HepG2 (cell line): Measurements from ENCODE around the gene LCE4A. TPM values are rescaled to one million over a fixed set of nuclear protein-coding genes. Genes with fewer than 3 reads are reported as not detected.

ENCODE experiments used
- ATAC-seq: fragments of 200-7000 bp; cut with Tn5 transposase; 3 replicates; pipeline ENCODE4 v1.9.1; 2020; ENCODE audit warnings: mild to moderate bottlenecking, moderate library complexity
- BruUV-seq: library from RNA; stranded (reverse); fragments of 400-500 nt; replicated peaks from 2 replicates; lab custom pipeline; 2021; lab: Mats Ljungman, UMichigan
- CTCF ChIA-PET: fragments of 300-600 bp; formaldehyde crosslinking; extraction: SDS; loops from one replicate; lab custom pipeline; 2021; ENCODE audit warnings: low total read pairs, inconsistent platforms, low intra/inter-chr PET ratio; lab: Yijun Ruan, JAX
- POLR2A ChIA-PET: fragments of 350-600 bp; sonication (Branson Sonifier 250); formaldehyde crosslinking; loops from one replicate; lab custom pipeline; 2020; ENCODE audit warnings: antibody characterized with exemption, inconsistent platforms; lab: Yijun Ruan, JAX
- DNase-seq: peaks from one replicate; pipeline ENCODE4 v3.0.0-alpha.2; 2015; ENCODE audit warnings: low spot score
- FAIRE-seq: peaks from 3 replicates; lab custom pipeline; 2011; peaks lifted over from hg19 to GRCh38; lab: Jason Lieb, UNC
- H2AFZ ChIP-seq: one replicate; pipeline ENCODE4 v1.6.1; 2011; ENCODE audit warnings: low read length, inconsistent platforms
- H3K27ac ChIP-seq: fragments of 300-600 bp; 3 replicates; pipeline ENCODE4 v1.8.0; 2011; ENCODE audit warnings: mixed run types, mild to moderate bottlenecking, mixed read lengths, low read length, inconsistent platforms; ENCODE audit not compliant: insufficient read depth; ENCODE audit errors: extremely low read length
- H3K27me3 ChIP-seq, 2 experiments: fragments of 200-600 bp in 1 of 2; 2 replicates in 1 of 2; 3 replicates in 1 of 2; pipeline versions ENCODE4 v1.6.0 to v1.8.0; 2011; ENCODE audit warnings: low read length in 2 of 2, mild to moderate bottlenecking in 2 of 2, moderate library complexity in 2 of 2, inconsistent platforms in 1 of 2; ENCODE audit not compliant: insufficient read depth in 2 of 2, control insufficient read depth in 1 of 2
- H3K36me3 ChIP-seq, 2 experiments: fragments of 200-600 bp in 1 of 2; replicated peaks in 1 of 2; 2 replicates in 1 of 2; 3 replicates in 1 of 2; pipeline versions ENCODE4 v1.5.1 to v1.8.0; 2011; ENCODE audit warnings: low read length in 2 of 2, inconsistent platforms in 1 of 2; ENCODE audit not compliant: insufficient read depth in 2 of 2, control insufficient read depth in 1 of 2
- H3K4me1 ChIP-seq: 2 replicates; pipeline ENCODE4 v1.5.1; 2012; ENCODE audit warnings: low read length, inconsistent platforms; ENCODE audit not compliant: insufficient read depth
- H3K4me2 ChIP-seq: 2 replicates; pipeline ENCODE4 v1.6.0; 2011; ENCODE audit warnings: low read depth, low read length, inconsistent platforms
- H3K4me3 ChIP-seq, 3 experiments: fragments of 200-600 bp in 1 of 3; sonication (generic), shearing (Covaris generic) in 1 of 3; replicated peaks in 1 of 3; 2 replicates each; pipeline ENCODE4 v1.5.1; 2011 to 2016; ENCODE audit warnings: low read length in 3 of 3, inconsistent platforms in 2 of 3, low read depth in 2 of 3, mild to moderate bottlenecking in 2 of 3, control low read depth in 1 of 3, mixed read lengths in 1 of 3; ENCODE audit not compliant: insufficient read depth in 1 of 3
- H3K79me2 ChIP-seq: one replicate; pipeline ENCODE4 v1.6.1; 2011; ENCODE audit warnings: low read length, inconsistent platforms; ENCODE audit not compliant: insufficient read depth
- H3K9ac ChIP-seq: 2 replicates; pipeline ENCODE4 v1.6.0; 2011; ENCODE audit warnings: mild to moderate bottlenecking, low read depth, low read length, inconsistent platforms; ENCODE audit not compliant: insufficient read depth
- H3K9me3 ChIP-seq: 2 replicates; pipeline ENCODE4 v1.5.1; 2012; ENCODE audit warnings: mild to moderate bottlenecking, low read length
- H4K20me1 ChIP-seq: 2 replicates; pipeline ENCODE4 v1.6.0; 2011; ENCODE audit warnings: inconsistent platforms, mild to moderate bottlenecking, low read length, moderate library complexity; ENCODE audit not compliant: insufficient read depth
- CTCF ChIP-seq: sonication (generic); formaldehyde crosslinking; IDR thresholded peaks from 2 replicates; pipeline ENCODE4 v1.5.0; 2020; ENCODE audit warnings: mild to moderate bottlenecking, missing genetic modification reagents, moderate library complexity
- NFE2L1 ChIP-seq: sonication (generic); formaldehyde crosslinking; IDR thresholded peaks from 2 replicates; pipeline ENCODE4 v1.4.0; 2020; ENCODE audit warnings: missing genetic modification reagents, mild to moderate bottlenecking, borderline replicate concordance
- SNAPC2 ChIP-seq: sonication (generic); formaldehyde crosslinking; IDR thresholded peaks from 2 replicates; pipeline ENCODE4 v1.8.1; 2022; ENCODE audit warnings: mild to moderate bottlenecking, missing genetic modification reagents
- STAG1 ChIP-seq: sonication (generic); formaldehyde crosslinking; IDR thresholded peaks from 2 replicates; pipeline ENCODE4 v1.4.0; 2020; ENCODE audit warnings: missing genetic modification reagents
- ZFP36L1 ChIP-seq: sonication (generic); formaldehyde crosslinking; IDR thresholded peaks from 2 replicates; pipeline ENCODE4 v1.8.0; 2022; ENCODE audit warnings: mild to moderate bottlenecking, missing genetic modification reagents, moderate library complexity
- ZNF10 ChIP-seq: sonication (generic); formaldehyde crosslinking; IDR thresholded peaks from 2 replicates; pipeline ENCODE4 v1.4.0; 2020; ENCODE audit warnings: mild to moderate bottlenecking, low read depth, missing genetic modification reagents, borderline replicate concordance
- ZNF562 ChIP-seq: sonication (generic); formaldehyde crosslinking; IDR thresholded peaks from 2 replicates; pipeline ENCODE4 v1.8.0; 2022; ENCODE audit warnings: missing genetic modification reagents, borderline replicate concordance
- ZSCAN30 ChIP-seq: sonication (generic); formaldehyde crosslinking; IDR thresholded peaks from 2 replicates; pipeline ENCODE4 v1.5.0; 2020; ENCODE audit warnings: mild to moderate bottlenecking, missing genetic modification reagents
- WGBS: methylation state at CpG from one replicate; pipeline ENCODE4 v1.1.6; 2017; ENCODE audit warnings: low lambda C conversion rate; 5-methylcytosine and 5-hydroxymethylcytosine counted together
- in situ Hi-C: cut with HindIII; loops from 2 replicates; pipeline ENCODE4 v1.10.0; 2017; ENCODE audit warnings: low pct_unique_long_range_greater_than_20kb; ENCODE audit not compliant: extremely low pct_ligation_motif_present
- intact Hi-C: fragments of 100-400 bp; cut with micrococcal nuclease; formaldehyde crosslinking; loops from one replicate; pipeline ENCODE4 v1.10.0; 2022; ENCODE audit not compliant: unreplicated experiment
- polyA plus RNA-seq, 8 experiments: library from polyadenylated mRNA; depleted of rRNA in 3 of 8; stranded (reverse) in 7 of 8; unstranded in 1 of 8; fragments of >200 nt; fragmentation: Illumina TruSeq in 4 of 8; extraction: Trizol in 4 of 8; gene quantifications; 2 replicates each; pipeline versions ENCODE4 v1.2.1 to v1.2.3, GENCODE V29; 2011 to 2016; ENCODE audit warnings: low read depth in 4 of 8, missing spikeins in 1 of 8, mixed read lengths in 1 of 8; ENCODE audit not compliant: insufficient read depth in 1 of 8
- total RNA-seq, 5 experiments: library from RNA; depleted of rRNA; stranded (reverse); fragments of >200 nt; fragmentation: Illumina TruSeq; extraction: Trizol; gene quantifications; 2 replicates each; pipeline ENCODE4 v1.2.3, GENCODE V29; 2016; ENCODE audit warnings: low read depth in 1 of 5

LCE4A gene
- total and polyA plus RNA-seq, 2 of the 13 experiments (the other 11 are each of a cell fraction or from before 2014, with no cell fraction given) = not detected

GRCh38 chr1:152728986-152729385, 21.0 kb downstream of the LCE4A start:
- in situ Hi-C loops = no loop called here
- H3K79me2 ChIP-seq = no peaks in the 10 kb centered on the region
- BruUV-seq = no TSS peak
- H4K20me1 ChIP-seq = no peaks in the 10 kb centered on the region
- CTCF ChIA-PET = no interaction called here
- no peaks in the 10 kb centered on the region for H3K27me3 ChIP-seq
- H3K36me3 ChIP-seq = no peaks in the 10 kb centered on the region
- H3K4me2 ChIP-seq = no peak overlapping the region
- TF ChIP-seq ZFP36L1 (CRISPR knock-in tag) = no peak
- no peak for TF ChIP-seq ZSCAN30 (CRISPR knock-in tag)
- no peak for TF ChIP-seq ZNF562 (CRISPR knock-in tag)
- H3K4me1 ChIP-seq = no peaks in the 10 kb centered on the region
- H3K9me3 ChIP-seq = no peaks in the 10 kb centered on the region
- intact Hi-C loops = no loop called here
- POLR2A ChIA-PET = no interaction called here
- H3K9ac ChIP-seq = no peak overlapping the region
- WGBS = 8% methylated on average over 1 of the region's 1 CpG
- no peak overlapping the region for H3K27ac ChIP-seq
- FAIRE-seq (no peak), ATAC-seq (no peak), DNase-seq (no peak)
- no peak overlapping the region for H3K4me3 ChIP-seq
- no peak overlapping the region for H2AFZ ChIP-seq

- Histone ChIP-seq H4K20me1 (no peaks in the 10 kb centered on the region), H3K9me3 (no peaks in the 10 kb centered on the region), H3K9ac (no peak overlapping the region), H3K4me2 (no peak overlapping the region), H3K4me1 (no peaks in the 10 kb centered on the region), H2AFZ (no peak overlapping the region), H3K4me3 (no peak overlapping the region), H3K36me3 (no peaks in the 10 kb centered on the region), H3K27me3 (no peaks in the 10 kb centered on the region), H3K79me2 (no peaks in the 10 kb centered on the region), H3K27ac (no peak overlapping the region)
- DNase-seq (peak; percentile 4), FAIRE-seq (peak; percentile 32), ATAC-seq (peak; percentile 80)
- ChIA-PET POLR2A (no interaction called here), CTCF (interaction anchor here (0.9 kb wide), 1 partner anchor 82 kb away, joined by 4 read pairs; no protein-coding TSS in a partner anchor)
- TF ChIP-seq CTCF (CRISPR knock-in tag) = peak; percentile 49
- TF ChIP-seq NFE2L1 (CRISPR knock-in tag) = no peak
- TF ChIP-seq SNAPC2 (CRISPR knock-in tag) = no peak
- peak; percentile 46 for TF ChIP-seq STAG1
- TF ChIP-seq ZNF10 (CRISPR knock-in tag) = no peak
- no TSS peak for BruUV-seq
- intact Hi-C loops = loop anchor here (1.0 kb wide), 1 partner anchor 81 kb away; no protein-coding TSS in a partner anchor
- in situ Hi-C loops = no loop called here
- 0% methylated on average over 1 of the region's 1 CpG for WGBS
Measured at GRCh38 chr1:152735648-152736047, 27.7 kb downstream of the LCE4A start.
